Medulla oblongata (tissue), 1 donor: ENCODE results near the gene UGT1A4.
"Not testable (repeated sequence)": the region's sequence is repeated elsewhere in the genome, so short reads cannot be mapped to it uniquely, and the experiment has no call there.

ENCODE experiments used
- DNase-seq: peaks from one replicate; pipeline ENCODE4 v3.0.0-alpha.2; 2015; ENCODE audit errors: extremely low spot score

Gene UGT1A4

DNA sequence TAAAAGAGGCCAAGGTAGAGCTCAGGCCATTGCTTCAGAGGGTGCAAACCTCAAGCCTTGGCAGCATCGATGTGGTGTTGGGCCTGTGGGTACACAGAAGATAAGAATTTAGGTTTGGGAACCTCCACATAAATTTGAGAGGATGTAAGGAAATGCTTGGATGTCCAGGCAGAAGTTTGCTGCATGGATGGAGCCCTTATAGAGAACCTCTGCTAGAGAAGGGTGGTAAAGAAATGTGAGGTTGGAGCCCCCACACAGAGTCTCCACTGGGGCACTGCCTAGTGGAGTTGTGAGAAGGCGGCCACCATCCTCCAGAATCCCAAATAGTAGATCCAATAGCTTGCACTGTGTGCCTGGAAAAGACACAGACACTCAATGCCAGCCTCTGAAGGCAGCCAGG lies 32.2 kb downstream of the UGT1A4 start:
- not testable (repeated sequence) for DNase-seq

DNA sequence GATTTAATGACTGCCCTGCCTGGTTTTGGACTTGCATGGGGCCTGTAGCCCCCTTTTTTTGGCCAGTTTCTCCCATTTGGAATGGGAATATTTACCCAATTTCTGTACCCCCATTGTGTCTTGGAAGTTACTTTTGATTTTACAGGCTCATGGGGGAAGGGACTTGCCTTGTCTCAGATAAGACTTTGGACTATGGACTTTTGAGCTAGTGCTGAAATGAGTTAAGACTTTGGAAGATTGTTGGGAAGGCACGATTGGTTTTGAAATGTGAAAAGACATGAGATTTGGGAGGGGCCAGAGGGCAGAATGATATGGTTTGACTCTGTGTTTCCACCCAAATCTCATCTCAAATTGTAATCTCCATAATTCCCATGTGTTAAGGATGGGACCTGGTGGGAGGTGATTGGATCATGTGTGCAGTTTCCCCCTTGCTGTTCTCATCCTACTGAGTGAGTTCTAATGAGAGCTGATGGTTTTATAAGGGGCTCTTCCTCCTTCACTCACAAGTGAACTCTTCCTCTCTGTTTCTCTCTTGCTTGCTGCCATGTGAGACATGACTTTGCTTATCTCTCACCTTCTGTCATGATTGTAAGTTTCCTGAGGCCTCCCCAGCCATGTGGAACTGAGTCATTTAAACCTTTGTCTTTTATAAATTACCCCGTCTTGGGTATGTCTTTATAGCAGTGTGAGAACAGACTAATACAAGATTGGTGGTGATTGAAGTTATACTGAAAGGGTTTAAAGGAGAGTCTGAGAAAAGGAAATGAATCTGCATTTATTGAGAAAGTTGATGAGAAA lies 32.9 kb downstream of the UGT1A4 start:
- not testable (repeated sequence) for DNase-seq

DNA sequence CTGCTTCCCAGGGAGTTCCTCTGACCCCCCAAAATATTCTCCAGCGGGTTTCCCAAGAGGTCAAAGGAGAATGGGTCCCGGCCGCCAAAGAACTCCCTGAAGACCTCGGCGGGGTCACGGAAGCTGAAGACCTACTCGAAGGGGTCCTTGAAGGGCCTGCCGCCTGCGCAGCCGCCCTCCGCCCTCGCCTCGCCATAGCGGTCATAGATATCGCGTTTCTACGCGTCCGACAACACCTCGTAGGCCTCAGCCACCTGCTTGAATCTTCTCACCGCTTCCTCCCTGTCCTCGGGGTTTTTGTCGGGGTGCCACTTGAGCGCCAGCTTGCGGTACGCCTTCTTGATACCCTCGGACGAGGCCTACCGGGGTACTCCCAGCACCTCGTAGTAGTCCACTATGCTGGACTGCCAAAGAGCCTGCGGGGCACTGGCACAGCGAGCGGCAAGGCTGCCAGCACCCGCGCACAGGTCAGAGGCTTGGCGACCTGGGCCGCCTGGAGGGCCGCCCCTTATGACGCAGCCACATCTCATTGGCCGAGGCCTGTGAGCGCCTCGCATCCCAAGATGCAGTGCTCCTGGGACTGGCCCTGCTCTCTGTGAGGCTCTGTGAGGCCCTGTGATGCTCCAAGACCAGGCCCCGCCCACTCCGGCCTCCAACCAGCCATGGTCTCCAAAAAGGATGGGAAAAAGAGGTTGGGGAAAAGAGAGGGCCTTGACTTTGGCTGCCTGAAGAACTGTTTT lies 36.5 kb downstream of the UGT1A4 start:
- DNase-seq: no peak

DNA sequence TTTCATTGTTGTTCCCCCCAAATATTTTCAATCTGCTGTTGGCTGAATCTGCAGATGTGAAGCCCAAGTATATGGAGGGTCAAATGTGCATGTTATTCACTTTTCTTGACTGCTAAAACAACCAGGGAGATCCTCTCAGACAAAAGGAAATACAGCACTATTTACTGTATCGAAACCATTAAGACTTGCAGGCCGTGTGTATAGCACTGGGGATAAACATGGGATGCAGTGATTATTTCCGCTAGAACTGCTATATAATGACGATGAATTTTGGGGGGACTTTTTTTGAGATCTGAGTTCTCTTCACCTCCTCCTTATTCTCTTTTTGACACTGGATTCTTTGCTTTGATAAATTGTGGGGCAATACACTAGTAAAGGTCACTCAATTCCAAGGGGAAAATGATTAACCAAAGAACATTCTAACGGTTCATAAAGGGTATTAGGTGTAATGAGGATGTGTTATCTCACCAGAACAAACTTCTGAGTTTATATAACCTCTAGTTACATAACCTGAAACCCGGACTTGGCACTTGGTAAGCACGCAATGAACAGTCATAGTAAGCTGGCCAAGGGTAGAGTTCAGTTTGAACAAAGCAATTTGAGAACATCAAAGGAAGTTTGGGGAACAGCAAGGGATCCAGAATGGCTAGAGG lies 38.0 kb downstream of the UGT1A4 start:
- no peak for DNase-seq

DNA sequence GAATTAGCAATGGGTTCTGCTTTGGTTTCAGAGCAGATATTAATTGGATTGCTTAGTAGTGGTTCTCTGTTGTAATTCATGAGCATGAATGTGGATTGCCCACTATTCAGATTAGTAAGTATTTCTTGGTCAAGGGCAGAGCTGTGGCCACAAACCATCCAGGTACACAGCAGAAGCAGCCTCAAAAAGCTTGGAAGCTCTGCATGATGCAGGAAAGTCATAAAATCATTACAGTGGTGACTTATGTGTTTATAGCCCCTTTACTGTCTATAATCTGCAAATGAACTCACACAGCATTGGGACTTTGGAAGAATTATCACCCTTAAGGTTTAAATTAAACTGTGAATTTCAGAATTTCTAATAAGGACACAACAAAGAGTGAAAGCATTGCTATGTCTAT lies 39.6 kb downstream of the UGT1A4 start:
- no peak for DNase-seq

DNA sequence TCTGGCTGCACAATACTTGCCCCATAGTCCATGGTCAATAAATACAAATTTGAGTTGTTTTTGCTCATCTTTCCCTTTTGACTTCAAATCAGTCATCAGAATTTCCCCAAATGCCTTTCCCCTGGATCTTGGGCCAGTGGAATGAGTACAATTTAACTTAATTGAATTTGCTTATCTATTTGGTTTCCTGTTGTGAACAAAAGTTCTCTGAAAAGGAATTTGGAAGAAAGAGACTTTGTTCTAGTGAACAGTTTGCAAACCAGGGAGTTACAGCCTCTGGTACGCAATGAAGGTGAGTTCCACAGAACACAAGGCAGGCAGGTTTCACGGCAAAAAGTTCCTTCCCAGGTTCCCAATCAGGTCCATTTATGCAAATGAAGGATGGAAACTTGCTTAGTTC lies 40.3 kb downstream of the UGT1A4 start:
- DNase-seq: no peak

DNA sequence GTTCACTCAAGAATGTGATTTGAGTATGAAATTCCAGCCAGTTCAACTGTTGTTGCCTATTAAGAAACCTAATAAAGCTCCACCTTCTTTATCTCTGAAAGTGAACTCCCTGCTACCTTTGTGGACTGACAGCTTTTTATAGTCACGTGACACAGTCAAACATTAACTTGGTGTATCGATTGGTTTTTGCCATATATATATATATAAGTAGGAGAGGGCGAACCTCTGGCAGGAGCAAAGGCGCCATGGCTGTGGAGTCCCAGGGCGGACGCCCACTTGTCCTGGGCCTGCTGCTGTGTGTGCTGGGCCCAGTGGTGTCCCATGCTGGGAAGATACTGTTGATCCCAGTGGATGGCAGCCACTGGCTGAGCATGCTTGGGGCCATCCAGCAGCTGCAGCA lies 41.5 kb downstream of the UGT1A4 start, which contains the start of gene UGT1A1:
UGT1A1 (plus strand) TSS at position 228 of the 400 bp plus-strand sequence; CDS start at position 246, 18 bp downstream.
- DNase-seq: no peak

DNA sequence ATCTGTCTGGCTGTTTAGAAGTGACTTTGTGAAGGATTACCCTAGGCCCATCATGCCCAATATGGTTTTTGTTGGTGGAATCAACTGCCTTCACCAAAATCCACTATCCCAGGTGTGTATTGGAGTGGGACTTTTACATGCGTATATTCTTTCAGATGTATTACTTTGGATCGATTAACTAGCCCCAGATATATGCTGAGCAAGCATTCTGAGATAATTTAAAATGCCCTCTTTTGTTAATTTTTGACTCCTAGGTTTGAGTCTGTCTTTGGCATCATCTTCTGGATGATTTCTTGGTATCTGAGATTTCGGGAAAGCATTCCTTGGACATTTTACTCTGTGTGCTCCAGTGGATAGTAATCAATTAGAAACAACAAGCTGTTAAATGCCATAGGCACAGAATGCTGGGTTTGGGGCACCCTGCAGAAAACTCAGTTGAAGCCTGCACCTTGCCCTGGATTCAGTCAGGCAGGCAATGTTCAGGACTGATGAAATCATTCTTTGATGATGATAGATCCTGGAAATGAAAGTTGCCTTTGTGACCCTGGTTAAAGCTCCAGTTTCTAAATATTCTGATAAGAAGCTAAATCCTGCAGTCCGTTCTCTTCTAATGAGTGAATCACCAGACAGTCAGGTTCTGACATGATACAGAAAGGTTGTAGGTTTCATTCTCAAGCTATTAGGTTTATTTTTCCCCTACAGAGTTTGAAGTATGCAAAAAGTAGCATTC lies 42.7 kb downstream of the UGT1A4 start:
- DNase-seq: no peak

DNA sequence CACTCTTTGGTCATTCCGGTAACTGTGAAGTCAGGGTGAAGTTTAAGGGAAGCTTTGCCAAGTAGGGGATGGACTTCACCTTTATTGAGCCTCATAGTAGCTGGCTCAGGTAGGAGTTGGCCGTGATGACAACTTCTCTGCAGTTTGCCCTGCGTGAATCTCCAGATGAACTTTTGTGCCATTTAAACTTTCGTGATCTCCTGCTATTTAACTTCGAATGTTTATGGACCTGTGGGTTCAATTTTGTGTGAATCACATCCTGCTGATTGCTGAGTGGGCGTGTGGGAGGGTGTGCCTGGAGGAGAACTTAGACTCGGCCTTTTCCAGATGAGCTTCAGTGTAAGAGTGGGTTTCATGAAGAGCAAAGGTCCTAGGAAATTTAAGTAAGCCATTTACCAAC lies 45.7 kb downstream of the UGT1A4 start:
- DNase-seq: no peak

DNA sequence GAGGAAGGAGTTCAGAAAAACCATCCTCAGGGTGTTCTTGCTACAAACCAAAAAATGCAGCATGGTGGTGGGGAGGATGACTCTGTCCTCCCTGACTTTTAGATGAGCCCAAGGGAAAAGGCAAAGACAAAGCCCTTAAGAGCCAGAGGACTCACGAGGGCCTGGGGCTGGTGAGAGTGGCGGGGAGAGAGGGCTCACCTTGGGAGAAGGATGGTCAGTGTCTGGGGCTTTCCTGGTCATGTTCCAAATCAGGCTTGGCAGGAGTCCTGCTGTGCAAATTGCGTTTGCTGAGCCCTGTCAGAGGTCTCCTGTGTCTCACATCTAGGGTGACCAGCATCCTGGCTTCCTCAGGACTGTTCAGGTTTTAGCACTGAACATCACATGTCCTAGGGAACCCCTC lies 46.2 kb downstream of the UGT1A4 start:
- DNase-seq: no peak

DNA sequence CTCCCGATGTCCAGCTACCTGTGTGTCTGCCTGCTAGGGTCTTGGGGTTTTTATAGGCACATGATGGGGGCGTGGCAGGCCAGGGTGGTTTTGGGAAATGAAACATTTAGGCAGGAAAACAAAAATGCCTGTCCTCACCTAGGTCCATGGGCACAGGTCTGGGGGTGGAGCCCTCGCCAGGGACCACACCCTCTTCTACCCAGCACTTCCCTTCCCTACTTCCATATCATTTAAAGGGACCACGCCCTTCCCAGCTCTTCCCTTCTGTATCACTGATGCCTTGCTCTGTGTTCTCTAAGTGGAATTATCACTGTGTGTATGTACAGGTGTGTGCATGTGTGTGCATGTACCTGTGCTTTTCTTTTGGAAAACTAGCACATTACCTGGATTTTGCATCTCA lies 47.9 kb downstream of the UGT1A4 start:
- no peak for DNase-seq

DNA sequence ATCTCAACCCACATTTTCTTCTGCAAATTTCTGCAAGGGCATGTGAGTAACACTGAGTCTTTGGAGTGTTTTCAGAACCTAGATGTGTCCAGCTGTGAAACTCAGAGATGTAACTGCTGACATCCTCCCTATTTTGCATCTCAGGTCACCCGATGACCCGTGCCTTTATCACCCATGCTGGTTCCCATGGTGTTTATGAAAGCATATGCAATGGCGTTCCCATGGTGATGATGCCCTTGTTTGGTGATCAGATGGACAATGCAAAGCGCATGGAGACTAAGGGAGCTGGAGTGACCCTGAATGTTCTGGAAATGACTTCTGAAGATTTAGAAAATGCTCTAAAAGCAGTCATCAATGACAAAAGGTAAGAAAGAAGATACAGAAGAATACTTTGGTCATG lies 49.5 kb downstream of the UGT1A4 start:
- no peak for DNase-seq

DNA sequence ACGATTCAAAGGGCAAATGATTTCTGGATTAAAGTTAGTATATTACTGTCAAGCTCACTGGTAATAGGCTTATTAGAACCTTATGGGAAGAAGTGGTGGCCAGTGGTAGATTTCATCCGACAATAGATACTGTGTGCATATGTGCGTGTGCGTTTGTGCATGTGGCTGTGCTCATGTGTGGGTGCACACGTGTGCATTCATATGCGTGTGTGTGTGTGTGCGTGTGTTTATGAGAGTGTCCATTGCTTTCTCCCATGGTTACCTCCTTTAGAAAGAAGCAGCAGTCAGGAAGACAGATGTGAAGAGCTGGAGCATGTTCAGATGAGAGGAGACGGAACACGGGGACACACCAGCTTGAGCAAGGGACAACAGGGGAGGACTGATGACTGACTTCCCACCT lies 50.7 kb downstream of the UGT1A4 start:
- DNase-seq: no peak

DNA sequence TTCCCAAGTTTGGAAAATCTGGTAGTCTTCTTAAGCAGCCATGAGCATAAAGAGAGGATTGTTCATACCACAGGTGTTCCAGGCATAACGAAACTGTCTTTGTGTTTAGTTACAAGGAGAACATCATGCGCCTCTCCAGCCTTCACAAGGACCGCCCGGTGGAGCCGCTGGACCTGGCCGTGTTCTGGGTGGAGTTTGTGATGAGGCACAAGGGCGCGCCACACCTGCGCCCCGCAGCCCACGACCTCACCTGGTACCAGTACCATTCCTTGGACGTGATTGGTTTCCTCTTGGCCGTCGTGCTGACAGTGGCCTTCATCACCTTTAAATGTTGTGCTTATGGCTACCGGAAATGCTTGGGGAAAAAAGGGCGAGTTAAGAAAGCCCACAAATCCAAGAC lies 53.6 kb downstream of the UGT1A4 start:
- no peak for DNase-seq

DNA sequence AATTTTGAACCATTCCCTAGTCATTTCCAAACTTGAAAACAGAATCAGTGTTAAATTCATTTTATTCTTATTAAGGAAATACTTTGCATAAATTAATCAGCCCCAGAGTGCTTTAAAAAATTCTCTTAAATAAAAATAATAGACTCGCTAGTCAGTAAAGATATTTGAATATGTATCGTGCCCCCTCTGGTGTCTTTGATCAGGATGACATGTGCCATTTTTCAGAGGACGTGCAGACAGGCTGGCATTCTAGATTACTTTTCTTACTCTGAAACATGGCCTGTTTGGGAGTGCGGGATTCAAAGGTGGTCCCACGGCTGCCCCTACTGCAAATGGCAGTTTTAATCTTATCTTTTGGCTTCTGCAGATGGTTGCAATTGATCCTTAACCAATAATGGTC lies 54.0 kb downstream of the UGT1A4 start:
- DNase-seq: no peak

DNA sequence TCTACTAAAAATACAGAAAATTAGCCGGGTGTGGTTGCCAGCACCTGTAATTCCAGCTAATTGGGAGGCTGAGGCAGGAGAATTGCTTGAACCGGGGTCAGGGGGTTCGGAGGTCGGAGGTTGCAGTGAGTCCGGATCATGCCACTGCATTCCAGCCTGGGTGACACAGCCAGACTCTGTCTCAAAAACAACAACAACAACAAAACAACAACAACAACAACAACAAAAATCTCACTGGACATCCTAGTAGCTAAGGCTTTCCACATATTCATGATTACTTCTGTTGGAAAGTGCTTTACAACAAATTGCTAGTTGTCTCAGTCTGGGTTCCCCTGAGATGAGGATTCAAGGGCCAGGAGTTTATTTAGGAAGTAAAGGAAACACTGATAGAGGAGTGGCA lies 55.3 kb downstream of the UGT1A4 start:
- no peak for DNase-seq

DNA sequence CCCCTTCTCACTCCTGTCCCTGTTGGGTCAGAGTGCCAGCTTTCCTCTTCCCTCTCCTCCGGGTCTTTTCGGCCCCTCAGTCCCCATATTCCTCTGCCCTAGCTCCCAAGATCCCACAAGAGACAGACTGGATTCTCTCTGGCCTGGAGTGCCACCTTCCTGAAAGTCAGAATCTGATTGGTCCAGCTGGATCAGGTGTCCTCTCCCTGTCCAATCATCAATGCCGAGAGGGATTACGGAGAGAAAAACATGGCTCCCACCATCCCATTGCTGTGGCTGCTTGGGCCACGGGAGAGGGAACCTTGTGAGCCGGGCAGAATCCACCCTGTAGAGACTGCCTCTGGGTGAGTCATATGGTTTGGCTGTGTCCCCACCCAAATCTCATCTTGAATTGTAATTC lies 56.9 kb downstream of the UGT1A4 start:
- DNase-seq: no peak

DNA sequence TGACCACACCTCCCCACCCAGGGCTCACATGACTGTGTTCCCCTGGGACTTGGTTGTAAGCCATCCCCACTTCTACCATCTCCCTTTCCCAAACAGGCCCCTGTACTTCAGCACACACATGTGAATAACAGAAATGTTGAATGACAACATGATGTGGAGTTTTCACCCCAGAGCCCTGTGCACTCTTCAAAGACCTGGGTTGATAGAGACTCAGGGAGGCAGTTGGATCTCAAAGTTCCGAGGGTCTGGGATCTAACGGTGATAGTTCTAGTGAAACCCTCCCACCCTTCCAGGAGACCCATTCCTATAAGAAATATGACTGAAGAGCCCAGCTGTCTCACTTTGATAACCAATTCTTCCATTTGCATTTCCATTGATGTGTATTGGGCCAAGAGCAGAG lies 59.5 kb downstream of the UGT1A4 start, which contains the start of gene MROH2A:
MROH2A (plus strand) TSS at position 301 of the 400 bp plus-strand sequence. CDS start 1,029 bp downstream, outside the sequence.
- no peak for DNase-seq

DNA sequence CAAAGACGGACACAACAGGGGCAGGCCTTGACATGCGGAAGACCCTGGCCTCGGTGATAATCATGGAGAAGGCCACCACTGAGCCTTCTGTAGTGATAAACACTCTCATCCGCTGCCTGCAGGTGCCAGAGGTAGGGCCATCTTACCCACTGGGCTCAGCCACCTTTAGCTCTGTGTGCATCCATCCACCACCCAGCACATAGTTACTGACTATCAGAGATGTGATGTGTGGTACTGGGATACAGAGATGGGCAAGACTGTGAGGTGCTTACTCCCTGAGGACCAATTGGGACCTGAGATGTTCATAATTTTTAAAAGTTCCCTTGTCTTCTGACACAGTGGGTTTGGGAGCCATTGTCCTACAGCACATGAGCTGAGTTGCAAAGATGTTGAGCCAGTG lies 61.2 kb downstream of the UGT1A4 start:
- DNase-seq: no peak

DNA sequence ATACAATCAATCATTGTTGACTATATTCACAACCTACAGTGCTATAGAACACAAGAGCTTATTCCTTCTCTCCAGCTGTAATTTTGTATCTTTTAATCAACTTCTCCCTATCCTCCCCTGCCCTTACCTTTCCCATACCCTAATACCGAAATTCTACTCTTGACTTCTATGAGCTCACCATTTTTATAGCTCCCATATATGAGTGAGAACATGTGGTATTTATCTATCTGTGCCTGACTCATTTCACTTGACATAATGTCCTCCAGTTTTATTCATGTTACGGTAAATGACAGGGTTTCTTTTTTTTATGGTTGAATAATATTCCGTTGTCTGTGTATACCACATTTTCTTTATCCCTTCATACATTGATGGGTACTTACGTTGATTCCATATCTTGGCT lies 62.2 kb downstream of the UGT1A4 start:
- no peak for DNase-seq

DNA sequence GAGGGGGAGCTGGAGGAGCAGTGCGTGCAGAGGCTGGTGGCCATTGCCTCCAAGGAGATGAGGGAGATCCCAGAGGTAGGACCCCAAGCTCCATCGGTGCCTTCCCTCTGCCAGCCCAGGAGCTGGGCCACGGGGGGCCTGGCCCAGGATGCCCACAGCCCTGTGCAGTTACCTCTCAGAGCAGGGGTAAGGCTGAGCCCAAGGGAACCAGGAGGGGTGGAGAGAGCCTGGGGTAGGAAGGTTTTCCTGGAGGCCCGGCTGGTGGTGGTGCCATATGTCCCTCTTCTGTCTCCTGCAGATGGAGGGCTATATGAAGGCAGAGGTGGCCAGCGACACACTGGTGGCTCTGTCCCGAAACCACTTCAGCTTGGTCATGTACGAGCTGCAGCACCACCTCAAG lies 71.0 kb downstream of the UGT1A4 start:
- DNase-seq: no peak
